Heart right ventricle (tissue), 16 donors: ENCODE data around the gene ROM1. TPM values are rescaled to one million over a fixed set of nuclear protein-coding genes. Genes with fewer than 3 reads are reported as not detected.

Source experiments
- ATAC-seq, 8 donors: fragments of 200-7000 bp; cut with Tn5 transposase; one replicate each; pipeline ENCODE4 v1.9.1; 2020; ENCODE audit warnings: mild to moderate bottlenecking in 8 of 8, moderate library complexity in 8 of 8, moderate number of reproducible peaks in 1 of 8
- DNase-seq, 2 donors: peaks; one replicate each; pipeline ENCODE4 v3.0.0-alpha.2; 2020
- H3K27ac ChIP-seq, 10 donors: fragments of 200-600 bp; sonication (generic) in 2 of 10; one replicate each; pipeline versions ENCODE4 v1.5.0 to v1.8.0; 2020 to 2022; ENCODE audit warnings: mild to moderate bottlenecking in 3 of 10
- H3K27me3 ChIP-seq, 7 donors: fragments of 200-600 bp; one replicate each; pipeline ENCODE4 v1.8.0; 2021 to 2022; ENCODE audit warnings: mild to moderate bottlenecking in 2 of 7
- H3K36me3 ChIP-seq, 9 donors: fragments of 200-600 bp; sonication (generic) in 1 of 9; one replicate each; pipeline versions ENCODE4 v1.5.0 to v1.8.0; 2020 to 2022; ENCODE audit warnings: mild to moderate bottlenecking in 2 of 9
- H3K4me1 ChIP-seq, 9 donors: fragments of 200-600 bp; sonication (generic) in 1 of 9; one replicate each; pipeline versions ENCODE4 v1.5.0 to v1.8.0; 2020 to 2022; ENCODE audit warnings: mild to moderate bottlenecking in 4 of 9
- H3K4me3 ChIP-seq, 10 donors: fragments of 200-600 bp; sonication (generic) in 2 of 10; one replicate each; pipeline versions ENCODE4 v1.5.0 to v1.8.0; 2020 to 2022; ENCODE audit warnings: mild to moderate bottlenecking in 7 of 10, moderate library complexity in 2 of 10
- H3K9me3 ChIP-seq, 11 donors: fragments of 200-600 bp in 10 of 11; sonication (generic) in 2 of 11; one replicate each; pipeline versions ENCODE4 v1.5.0 to v1.8.0; 2013 to 2022; ENCODE audit warnings: mild to moderate bottlenecking in 2 of 11, control low read depth in 1 of 11, moderate library complexity in 1 of 11
- CTCF ChIP-seq, 9 donors: fragments of 200-600 bp; sonication (generic) in 2 of 9; IDR thresholded peaks; one replicate each; pipeline versions ENCODE4 v1.5.0 to v1.8.0; 2021 to 2022; ENCODE audit warnings: antibody characterized with exemption in 9 of 9, mild to moderate bottlenecking in 5 of 9, moderate library complexity in 1 of 9
- WGBS, 2 donors: extraction: QIAGEN DNeasy Blood & Tissue Kit; methylation state at CpG; one replicate each; pipeline ENCODE4 v1.1.7; 2013; ENCODE audit warnings: inconsistent platforms in 1 of 2; 5-methylcytosine and 5-hydroxymethylcytosine counted together
- intact Hi-C, 10 donors: fragments of 100-400 bp; cut with DNase I; formaldehyde crosslinking; loops; one replicate each; pipeline versions ENCODE4 v1.11.1 to v1.14.2; 2022
- long read RNA-seq, 3 donors: library from polyadenylated mRNA; unstranded; transcript quantifications; one replicate each; pipeline ENCODE4 v2.0.0, GENCODE V29; 2020 to 2021
- polyA plus RNA-seq, 2 donors: library from polyadenylated mRNA; stranded (reverse); fragments of 200-250 nt; gene quantifications; one replicate each; pipeline ENCODE4 v1.2.3, GENCODE V29; 2013
- total RNA-seq, 10 donors: library from RNA; stranded (reverse); fragmentation: NEBNext Ultra II Directional in 3 of 10; extraction: Animal tissue kit (Norgen Biotek cat#: 25700) in 3 of 10; gene quantifications; one replicate each; pipeline versions ENCODE4 v1.2.1 to v1.2.4, GENCODE V29; 2021 to 2023
- donor health status: Arrhythmogenic right ventricular cardiomyopathy.
- donor health status: ischemic (EF 13 %, LVEDD 7.1; RV severe dilation, severe dysfunction).
- donor health status: healthy with polysubstance abuse.
- donor health status: DM: no; HTN: yes; CAD: no.
- donor health status: DM: no; HTN: no; CAD: no.
- donor health status: ischemic (EF 25% LVEDD 6.9; RV normal size, moderate dysfunction).
- donor health status: ischemic (EF 25% LVEDD 5.7; RV mildly dilated, moderate dysfunction).
- donor health status: healthy.
- donor health status: DM: yes; HTN: yes; CAD: no.
- donor health status: Ischemic cardiomyopathy.
- donor health status: ischemic (EF 35%, LVEDD 5.7; RV mildly dilated, moderate dysfunction).
- donor health status: nonischemic (EF 11% LVEDD 7.7; RV severe dilation, severe dysfunction).
- donor health status: DM: yes; HTN: yes; CAD: no.
- donor health status: PGD.
- donor health status: ischemic (EF 29% LVEDD 5.4; RV normal size, mild dysfunction).
- donor health status: nonischemic (EF 23%, LVEDD 6.1; RV moderate dilation, normal function).

Gene ROM1
- 1 to 10 TPM in 8 of 10 donors, under 1 TPM in 2; 0.81 to 4.4 (median 1.8) TPM for total RNA-seq
- 1 to 10 TPM; 5.3 to 6.6 TPM for polyA plus RNA-seq
- long read RNA-seq, donor 1, result 0 reads
- long read RNA-seq, donor 2, partial matches to known transcripts, result 0 of 1 reads
- long read RNA-seq, donor 2, other reads (novel, unspliced or antisense), result 0 of 1 reads
- long read RNA-seq, donor 3, partial matches to known transcripts, result 0 of 1 reads
- long read RNA-seq, donor 3, other reads (novel, unspliced or antisense), result 0 of 1 reads

GRCh38 chr11:62612366-62613290, at the start of gene ROM1, which contains the start of gene EML3:
Gene ROM1, plus strand, starts transcription at chr11:62613257. Its CDS starts 25 bp downstream, at chr11:62613282.
Gene EML3, minus strand, starts transcription at chr11:62612775. Its CDS starts 318 bp downstream, at chr11:62612457.
- Histone ChIP-seq H3K4me1 (peaks cover 9 to 42% (median 27%) of the 10 kb centered on the region in 9 donors), H3K4me3 (peak within 1 kb of the TSS; percentile 65 to 93 (median 76)), H3K27me3 (no peaks in the 10 kb centered on the region), H3K9me3 (no peaks in the 10 kb centered on the region), H3K27ac (peak within 1 kb of the TSS; percentile 91 to 98 (median 96)), H3K36me3 (peaks cover 0 to 62% (median 10%) of the 10 kb centered on the region in 9 donors)
- intact Hi-C loops, result loop anchor here in 2 of 10 donors (1.0 to 5.0 kb wide), 2 partner anchors 11 to 40 kb away; partner anchors contain the start of genes INTS5 (in 1 of the 2) and MTA2 (in 1 of the 2)
- 2 to 3% methylated on average over 63 to 87 of the region's 91 CpGs for WGBS, 2 donors
- peak; percentile 81 to 98 (median 92) for TF ChIP-seq CTCF (IDR thresholded peaks at IDR 0.05)
- ATAC-seq (peak; percentile 87 to 94 (median 90)), DNase-seq (peak; percentile 92 to 93)

GRCh38 chr11:62565100-62565802, 47.8 kb upstream of the ROM1 start:
- ATAC-seq (no peak), DNase-seq (no peak)
- no peaks in the 10 kb centered on the region for H3K27me3 ChIP-seq
- no peak for TF ChIP-seq CTCF (IDR thresholded peaks at IDR 0.05)
- peaks cover 4 to 29% (median 16%) of the 10 kb centered on the region in 9 donors for H3K4me1 ChIP-seq
- no peak overlapping the region for H3K4me3 ChIP-seq
- 70 to 75% methylated on average over 5 of the region's 5 CpGs for WGBS, 2 donors
- no peak overlapping the region for H3K27ac ChIP-seq
- intact Hi-C loops, result loop anchor here in 1 of 10 donors (10.0 kb wide), 1 partner anchor 170 kb away; no protein-coding TSS in a partner anchor
- no peaks in the 10 kb centered on the region for H3K9me3 ChIP-seq
- H3K36me3 ChIP-seq, result peaks cover 0 to 100% (median 67%) of the 10 kb centered on the region in 9 donors

- Histone ChIP-seq H3K9me3 (no peaks in the 10 kb centered on the region), H3K27me3 (no peaks in the 10 kb centered on the region), H3K4me3 (no peak overlapping the region), H3K4me1 (peaks cover 0 to 26% (median 12%) of the 10 kb centered on the region in 9 donors), H3K27ac (no peak overlapping the region), H3K36me3 (peaks cover 0 to 100% (median 75%) of the 10 kb centered on the region in 9 donors)
- WGBS, 2 donors, result 93 to 94% methylated on average over 8 of the region's 8 CpGs
- intact Hi-C loops, result loop anchor here in 1 of 10 donors (10.0 kb wide), 1 partner anchor 171 kb away; no protein-coding TSS in a partner anchor
- no peak for ATAC-seq
- DNase-seq, result no peak
- no peak for TF ChIP-seq CTCF (IDR thresholded peaks at IDR 0.05)
These were observed 46.8 kb upstream of the ROM1 start for GRCh38 chr11:62566247-62566646.
